ACHN (cell line): ENCODE data around the gene TMEM161B.
"Not testable (repeated sequence)": the region's sequence is repeated elsewhere in the genome, so short reads cannot be mapped to it uniquely, and the experiment has no call there.

ENCODE experiments used
- DNase-seq: peaks from one replicate; pipeline ENCODE4 v3.0.0-alpha.2; 2015
- in situ Hi-C: cut with HindIII; loops from 2 replicates; pipeline ENCODE4 v1.10.0; 2017; ENCODE audit warnings: low sequenced_read_pairs, low pct_ligation_motif_present, low pct_unique_long_range_greater_than_20kb

Gene TMEM161B

GRCh38 chr5:88268385-88269184 lies at the start of gene TMEM161B:
TMEM161B (minus strand) TSS chr5:88268845; CDS start chr5:88268723, 122 bp downstream.
- DNase-seq: peak; percentile 87

GRCh38 chr5:88304356-88304755 lies 35.7 kb upstream of the TMEM161B start:
- in situ Hi-C loops: no loop called here
- DNase-seq: no peak

More at GRCh38 chr5:88268385-88269184, at the start of gene TMEM161B:
- in situ Hi-C loops: no loop called here

- no peak for DNase-seq
- in situ Hi-C loops: no loop called here
Measured at GRCh38 chr5:88298425-88298824, 29.8 kb upstream of the TMEM161B start.

GRCh38 chr5:88290801-88291200 lies 22.2 kb upstream of the TMEM161B start:
- in situ Hi-C loops: no loop called here
- DNase-seq: no peak

GRCh38 chr5:88288528-88289197 lies 20.0 kb upstream of the TMEM161B start:
- no peak for DNase-seq

GRCh38 chr5:88287846-88288527 lies 19.3 kb upstream of the TMEM161B start:
- no peak for DNase-seq
- in situ Hi-C loops: no loop called here

More at GRCh38 chr5:88288528-88289197, 20.0 kb upstream of the TMEM161B start:
- in situ Hi-C loops: no loop called here

GRCh38 chr5:88287302-88287701 lies 18.7 kb upstream of the TMEM161B start:
- in situ Hi-C loops: no loop called here
- DNase-seq: no peak

- in situ Hi-C loops: no loop called here
- no peak for DNase-seq
Measured at GRCh38 chr5:88283690-88284089, 15.0 kb upstream of the TMEM161B start.

GRCh38 chr5:88281322-88281721 lies 12.7 kb upstream of the TMEM161B start:
- in situ Hi-C loops: no loop called here
- DNase-seq: no peak

GRCh38 chr5:88279584-88279983 lies 10.9 kb upstream of the TMEM161B start:
- in situ Hi-C loops: no loop called here
- DNase-seq: no peak

GRCh38 chr5:88276378-88276777 lies 7.7 kb upstream of the TMEM161B start:
- no peak for DNase-seq
- in situ Hi-C loops: no loop called here

GRCh38 chr5:88275581-88275980 lies 6.9 kb upstream of the TMEM161B start:
- in situ Hi-C loops: no loop called here

GRCh38 chr5:88269222-88269771 lies 652 bp upstream of the TMEM161B start:
- in situ Hi-C loops: no loop called here
- peak; percentile 25 for DNase-seq

More at GRCh38 chr5:88275581-88275980, 6.9 kb upstream of the TMEM161B start:
- DNase-seq: no peak

- in situ Hi-C loops, DNase-seq: not testable (repeated sequence)
Measured at GRCh38 chr5:88264565-88264964, 4.1 kb downstream of the TMEM161B start.

GRCh38 chr5:88263349-88263748 lies 5.3 kb downstream of the TMEM161B start:
- DNase-seq: no peak
- in situ Hi-C loops: no loop called here

- no peak for DNase-seq
- in situ Hi-C loops: no loop called here
Measured at GRCh38 chr5:88262116-88262515, 6.5 kb downstream of the TMEM161B start.

- no peak for DNase-seq
- in situ Hi-C loops: no loop called here
Measured at GRCh38 chr5:88258636-88259035, 10.0 kb downstream of the TMEM161B start.

- in situ Hi-C loops: no loop called here
- no peak for DNase-seq
Measured at GRCh38 chr5:88256872-88257271, 11.8 kb downstream of the TMEM161B start.

- no peak for DNase-seq
- in situ Hi-C loops: no loop called here
Measured at GRCh38 chr5:88256037-88256436, 12.6 kb downstream of the TMEM161B start.
